ENCODE data around the gene ROBO4. TPM values are rescaled to one million over a fixed set of nuclear protein-coding genes. Genes with fewer than 3 reads are reported as not detected.

The ROBO4 gene
- total and polyA plus RNA-seq, 4 donors: 27.3 to 52.1 (median 41.9) TPM

DNA sequence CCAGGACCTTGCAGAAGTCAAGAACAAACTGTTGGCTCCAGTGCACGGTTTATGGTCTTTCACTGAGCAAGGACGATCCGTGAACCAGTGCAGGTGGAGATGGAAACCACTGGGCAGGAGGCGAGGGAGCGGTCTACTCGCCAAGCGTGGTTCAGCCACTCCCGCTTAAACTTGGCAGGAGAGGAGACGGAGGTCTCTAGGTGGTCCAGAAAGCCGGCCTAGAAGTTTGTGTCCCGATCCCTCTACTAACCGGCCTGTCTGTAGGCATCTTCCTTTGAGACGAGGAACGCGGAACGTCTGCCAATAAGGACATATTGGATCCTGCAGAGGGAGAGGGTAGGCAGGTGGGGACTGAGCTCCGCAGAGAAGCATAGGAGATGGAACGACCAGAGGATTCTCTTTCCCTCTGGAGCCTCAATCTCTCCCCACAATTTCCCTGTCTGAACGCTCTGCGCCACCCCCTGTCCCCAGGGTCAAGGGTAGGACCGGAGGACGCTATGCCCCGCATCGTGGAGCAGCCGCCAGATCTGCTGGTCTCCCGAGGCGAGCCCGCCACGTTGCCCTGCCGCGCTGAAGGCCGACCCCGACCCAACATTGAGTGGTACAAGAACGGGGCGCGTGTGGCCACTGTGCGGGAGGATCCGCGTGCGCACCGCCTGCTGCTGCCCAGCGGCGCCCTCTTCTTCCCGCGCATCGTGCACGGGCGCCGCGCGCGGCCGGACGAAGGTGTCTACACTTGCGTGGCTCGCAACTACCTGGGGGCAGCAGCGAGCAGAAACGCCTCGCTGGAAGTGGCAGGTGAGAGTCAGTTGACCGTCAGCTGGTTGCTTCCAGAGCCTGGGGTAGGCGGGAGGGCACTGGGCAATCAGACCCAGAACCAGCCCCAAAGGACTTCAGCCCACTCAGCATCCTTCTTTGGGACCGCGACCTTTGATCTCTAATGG, 29.1 kb downstream of the ROBO4 start:
- DNase-seq (no peak), ATAC-seq (ENCODE audit: insufficient read depth, low FRiP score) (no peak)
- Histone ChIP-seq H3K4me1 (ENCODE audit: control insufficient read depth in 5 of 5, insufficient read depth in 5 of 5, low read length in 5 of 5) (peaks cover 0 to 23% (median 12%) of the 10 kb centered on the region in 5 donors), H3K4me3 (no peak overlapping the region), H3K9ac (ENCODE audit: insufficient read depth in 1 of 2, low read length in 2 of 2) (no peak overlapping the region), H3K36me3 (ENCODE audit: control insufficient read depth in 4 of 4, insufficient read depth in 4 of 4, low read length in 4 of 4) (no peaks in the 10 kb centered on the region), H3K9me3 (ENCODE audit: control insufficient read depth in 4 of 4, insufficient read depth in 3 of 4, low read length in 3 of 4) (peaks cover 0 to 4% (median 0%) of the 10 kb centered on the region in 4 donors), H3K27me3 (ENCODE audit: control insufficient read depth in 3 of 3, insufficient read depth in 3 of 3, low read length in 2 of 3) (peaks cover 0 to 96% (median 79%) of the 10 kb centered on the region in 3 donors), H3K27ac (ENCODE audit: low read depth in 1 of 2, low read length in 1 of 2) (no peak overlapping the region)
- 10 to 11% methylated on average over 54 to 63 of the region's 63 CpGs for WGBS, 2 donors
- TF ChIP-seq, protein P1, sequence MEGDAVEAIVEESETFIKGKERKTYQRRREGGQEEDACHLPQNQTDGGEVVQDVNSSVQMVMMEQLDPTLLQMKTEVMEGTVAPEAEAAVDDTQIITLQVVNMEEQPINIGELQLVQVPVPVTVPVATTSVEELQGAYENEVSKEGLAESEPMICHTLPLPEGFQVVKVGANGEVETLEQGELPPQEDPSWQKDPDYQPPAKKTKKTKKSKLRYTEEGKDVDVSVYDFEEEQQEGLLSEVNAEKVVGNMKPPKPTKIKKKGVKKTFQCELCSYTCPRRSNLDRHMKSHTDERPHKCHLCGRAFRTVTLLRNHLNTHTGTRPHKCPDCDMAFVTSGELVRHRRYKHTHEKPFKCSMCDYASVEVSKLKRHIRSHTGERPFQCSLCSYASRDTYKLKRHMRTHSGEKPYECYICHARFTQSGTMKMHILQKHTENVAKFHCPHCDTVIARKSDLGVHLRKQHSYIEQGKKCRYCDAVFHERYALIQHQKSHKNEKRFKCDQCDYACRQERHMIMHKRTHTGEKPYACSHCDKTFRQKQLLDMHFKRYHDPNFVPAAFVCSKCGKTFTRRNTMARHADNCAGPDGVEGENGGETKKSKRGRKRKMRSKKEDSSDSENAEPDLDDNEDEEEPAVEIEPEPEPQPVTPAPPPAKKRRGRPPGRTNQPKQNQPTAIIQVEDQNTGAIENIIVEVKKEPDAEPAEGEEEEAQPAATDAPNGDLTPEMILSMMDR (IDR thresholded peaks at IDR 0.05; ENCODE audit: control extremely low read depth, extremely low read depth): no peak

DNA sequence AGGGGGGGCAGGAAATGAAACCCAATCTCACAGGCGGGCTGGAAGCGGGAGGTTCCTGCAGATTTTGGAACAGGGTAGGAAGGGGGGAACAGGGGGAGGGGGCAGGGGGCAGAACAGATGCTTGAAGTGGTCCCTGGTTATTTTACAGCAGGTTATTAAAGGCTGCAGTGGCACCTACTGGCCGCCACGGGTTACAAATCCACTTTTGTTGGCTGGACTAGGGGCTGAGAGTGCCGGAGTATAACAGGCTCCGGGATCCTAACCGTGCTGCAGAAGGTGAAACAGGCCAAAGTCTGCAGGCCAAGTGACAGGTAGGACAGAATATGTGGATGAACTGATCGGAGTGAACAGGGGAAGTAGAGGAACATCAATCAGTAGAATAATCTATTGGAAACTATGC, 30.0 kb downstream of the ROBO4 start:
- Histone ChIP-seq H3K27ac (ENCODE audit: low read depth in 1 of 2, low read length in 1 of 2) (no peak overlapping the region), H3K36me3 (ENCODE audit: control insufficient read depth in 4 of 4, insufficient read depth in 4 of 4, low read length in 4 of 4) (no peaks in the 10 kb centered on the region), H3K4me3 (no peak overlapping the region), H3K9ac (ENCODE audit: insufficient read depth in 1 of 2, low read length in 2 of 2) (no peak overlapping the region), H3K27me3 (ENCODE audit: control insufficient read depth in 3 of 3, insufficient read depth in 3 of 3, low read length in 2 of 3) (peaks cover 0 to 96% (median 77%) of the 10 kb centered on the region in 3 donors), H3K4me1 (ENCODE audit: control insufficient read depth in 5 of 5, insufficient read depth in 5 of 5, low read length in 5 of 5) (peaks cover 0 to 32% (median 14%) of the 10 kb centered on the region in 5 donors), H3K9me3 (ENCODE audit: control insufficient read depth in 4 of 4, insufficient read depth in 3 of 4, low read length in 3 of 4) (peaks cover 0 to 4% (median 0%) of the 10 kb centered on the region in 4 donors)
- 2 to 4% methylated on average over 8 of the region's 8 CpGs for WGBS, 2 donors
- TF ChIP-seq, protein P1 (IDR thresholded peaks at IDR 0.05; ENCODE audit: control extremely low read depth, extremely low read depth): no peak
- ATAC-seq (ENCODE audit: insufficient read depth, low FRiP score): no peak
- peak; percentile 48 to 65 (median 56) for DNase-seq

DNA sequence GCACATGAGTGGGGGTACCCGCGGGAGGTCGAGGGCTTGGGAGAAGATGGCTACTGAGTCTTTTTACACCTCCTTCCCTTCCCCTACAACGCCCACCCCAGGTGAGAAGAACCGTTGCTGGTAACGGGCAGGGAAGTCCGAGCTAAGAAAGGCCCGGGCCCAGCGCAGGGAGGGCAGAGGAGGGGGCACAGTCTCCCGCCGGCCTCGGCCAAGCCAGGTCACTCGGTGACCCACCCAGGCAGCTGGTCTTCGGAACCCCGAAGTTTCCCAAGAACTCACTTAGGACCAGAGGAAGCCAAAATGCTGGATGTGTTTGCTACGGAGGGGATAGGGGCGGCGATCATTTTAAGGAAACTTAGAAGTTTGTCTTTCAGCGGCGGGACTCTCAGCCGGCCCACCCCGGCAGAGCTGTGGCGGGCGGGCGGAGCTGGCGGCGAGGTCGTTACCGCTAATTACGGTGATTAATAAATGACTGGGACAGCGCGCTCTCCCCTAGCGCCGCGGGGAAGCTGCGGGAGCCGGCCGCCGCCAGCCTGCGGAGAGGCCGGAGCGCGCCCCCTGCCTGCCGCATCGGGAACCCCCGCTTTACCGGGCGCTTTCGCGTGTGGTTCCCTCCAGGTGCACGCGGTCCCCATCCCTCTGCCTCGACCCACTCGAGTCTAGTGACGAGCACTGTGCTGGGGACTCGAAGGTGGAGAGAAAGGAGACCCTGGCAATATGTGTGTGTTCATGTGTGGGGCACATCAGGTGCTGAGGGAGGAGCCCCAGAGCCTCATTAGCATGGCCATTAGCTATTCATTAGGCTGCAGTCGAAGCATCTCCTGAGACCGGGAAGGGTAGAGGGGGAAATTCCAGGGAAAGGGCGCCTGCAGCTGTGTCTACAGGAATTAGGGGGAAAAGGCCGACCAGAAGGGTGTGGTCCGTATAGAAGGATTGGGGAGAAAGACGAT, 31.5 kb downstream of the ROBO4 start:
- TF ChIP-seq, protein P1 (IDR thresholded peaks at IDR 0.05; ENCODE audit: control extremely low read depth, extremely low read depth): peak; percentile 48
- peak; percentile 38 to 48 (median 47) for DNase-seq
- Histone ChIP-seq H3K4me1 (ENCODE audit: control insufficient read depth in 5 of 5, insufficient read depth in 5 of 5, low read length in 5 of 5) (peaks cover 0 to 47% (median 16%) of the 10 kb centered on the region in 5 donors), H3K36me3 (ENCODE audit: control insufficient read depth in 4 of 4, insufficient read depth in 4 of 4, low read length in 4 of 4) (no peaks in the 10 kb centered on the region), H3K27ac (ENCODE audit: low read depth in 1 of 2, low read length in 1 of 2) (no peak overlapping the region), H3K9me3 (ENCODE audit: control insufficient read depth in 4 of 4, insufficient read depth in 3 of 4, low read length in 3 of 4) (peaks cover 0 to 4% (median 0%) of the 10 kb centered on the region in 4 donors), H3K9ac (ENCODE audit: insufficient read depth in 1 of 2, low read length in 2 of 2) (no peak overlapping the region), H3K27me3 (ENCODE audit: control insufficient read depth in 3 of 3, insufficient read depth in 3 of 3, low read length in 2 of 3) (peaks cover 0 to 94% (median 75%) of the 10 kb centered on the region in 3 donors), H3K4me3 (no peak overlapping the region)
- WGBS, 2 donors: 2% methylated on average over 62 of the region's 62 CpGs
- peak; percentile 22 for ATAC-seq (ENCODE audit: insufficient read depth, low FRiP score)

Data from lung (tissue), 12 donors.